K562 (cell line): ENCODE results near the gene PDZRN4. TPM values are rescaled to one million over a fixed set of nuclear protein-coding genes. Genes with fewer than 3 reads are reported as not detected.

ENCODE experiments used
- ATAC-seq: fragments of 200-7000 bp; cut with Tn5 transposase; 3 replicates; pipeline ENCODE4 v1.9.1; 2020; ENCODE audit warnings: moderate library complexity
- BruUV-seq: library from RNA; stranded (reverse); fragments of 400-500 nt; replicated peaks from 2 replicates; lab custom pipeline; 2021; lab: Mats Ljungman, UMichigan
- CTCF ChIA-PET: fragments of 300-600 bp; formaldehyde crosslinking; extraction: SDS; loops from one replicate; lab custom pipeline; 2021; ENCODE audit warnings: low intra/inter-chr PET ratio; lab: Yijun Ruan, JAX
- POLR2A ChIA-PET: fragments of 300-600, 350-650 bp; sonication (Branson Sonifier 250); formaldehyde crosslinking; extraction: SDS; loops from one replicate; lab custom pipeline; 2021; ENCODE audit warnings: antibody characterized with exemption, inconsistent platforms; lab: Yijun Ruan, JAX
- DNase-seq, 4 experiments: peaks; one replicate each; pipeline versions ENCODE4 v3.0.0 to v3.0.0-alpha.2; 2011 to 2018; ENCODE audit warnings: low spot score in 3 of 4, mixed read lengths in 3 of 4; ENCODE audit errors: extremely low read depth in 1 of 4
- FAIRE-seq: peaks from 2 replicates; lab custom pipeline; 2011; peaks lifted over from hg19 to GRCh38; lab: Jason Lieb, UNC
- H2AFZ ChIP-seq: 2 replicates; pipeline ENCODE4 v1.6.0; 2011; ENCODE audit warnings: low read depth, low read length, control low read depth, inconsistent platforms
- H3K27ac ChIP-seq: fragments of 200-600 bp; 3 replicates; pipeline ENCODE4 v1.8.0; 2011; ENCODE audit warnings: low read depth, mild to moderate bottlenecking, control low read depth, inconsistent platforms, low read length, moderate library complexity, mixed read lengths; ENCODE audit errors: extremely low read depth
- H3K27me3 ChIP-seq, 2 experiments: fragments of 300-600 bp in 1 of 2; 2 replicates in 1 of 2; 3 replicates in 1 of 2; pipeline versions ENCODE4 v1.6.0 to v1.8.0; 2011; ENCODE audit warnings: inconsistent platforms in 2 of 2, low read length in 2 of 2, mild to moderate bottlenecking in 1 of 2, mixed read lengths in 1 of 2, moderate library complexity in 1 of 2; ENCODE audit not compliant: control insufficient read depth in 2 of 2, insufficient read depth in 2 of 2
- H3K36me3 ChIP-seq: fragments of 300-600 bp; 3 replicates; pipeline ENCODE4 v1.8.0; 2011; ENCODE audit warnings: mild to moderate bottlenecking, low read length, inconsistent platforms; ENCODE audit not compliant: control insufficient read depth, insufficient read depth
- H3K4me1 ChIP-seq, 2 experiments: fragments of 200-600 bp in 1 of 2; replicated peaks in 1 of 2; 2 replicates in 1 of 2; 3 replicates in 1 of 2; pipeline versions ENCODE4 v1.5.1 to v1.8.0; 2011; ENCODE audit warnings: inconsistent platforms in 2 of 2, low read length in 2 of 2, mild to moderate bottlenecking in 1 of 2, mixed read lengths in 1 of 2, moderate library complexity in 1 of 2; ENCODE audit not compliant: control insufficient read depth in 2 of 2, insufficient read depth in 2 of 2
- H3K4me2 ChIP-seq: 2 replicates; pipeline ENCODE4 v1.6.1; 2011; ENCODE audit warnings: low read length, control low read depth, inconsistent platforms, mixed read lengths; ENCODE audit not compliant: insufficient read depth
- H3K4me3 ChIP-seq: fragments of 200-600 bp; sonication (generic), shearing (Covaris generic); 2 replicates; pipeline ENCODE4 v1.5.1; 2016; ENCODE audit warnings: control low read depth, inconsistent platforms
- H3K79me2 ChIP-seq: fragments of 200-600 bp; 3 replicates; pipeline ENCODE4 v1.8.0; 2011; ENCODE audit warnings: low read length, inconsistent platforms; ENCODE audit not compliant: control insufficient read depth, insufficient read depth
- H3K9ac ChIP-seq, 2 experiments: 2 replicates each; pipeline versions ENCODE4 v1.6.0 to v1.6.1; 2011; ENCODE audit warnings: low read depth in 2 of 2, low read length in 2 of 2, control low read depth in 1 of 2, inconsistent platforms in 1 of 2, mild to moderate bottlenecking in 1 of 2, mixed read lengths in 1 of 2; ENCODE audit not compliant: insufficient read depth in 1 of 2
- H3K9me1 ChIP-seq: one replicate; pipeline ENCODE4 v1.6.0; 2011; ENCODE audit warnings: inconsistent platforms, mild to moderate bottlenecking, low read length, moderate library complexity; ENCODE audit not compliant: control insufficient read depth, insufficient read depth
- H3K9me3 ChIP-seq: replicated peaks from 2 replicates; pipeline ENCODE4 v1.5.1; 2011; ENCODE audit warnings: low read depth, low read length, inconsistent platforms; ENCODE audit not compliant: control insufficient read depth, insufficient read depth
- H4K20me1 ChIP-seq: replicated peaks from 2 replicates; pipeline ENCODE4 v1.6.1; 2011; ENCODE audit warnings: low read length, inconsistent platforms, mixed read lengths; ENCODE audit not compliant: control insufficient read depth, insufficient read depth
- NFATC3 ChIP-seq: fragments of 450-650 bp; IDR thresholded peaks from 2 replicates; pipeline ENCODE4 v1.6.1; 2017; ENCODE audit warnings: mild to moderate bottlenecking
- SMAD1 ChIP-seq: fragments of 150-350 bp; IDR thresholded peaks from 2 replicates; pipeline ENCODE4 v1.6.1; 2014; ENCODE audit warnings: low read length, low read depth; ENCODE audit not compliant: partially characterized antibody
- ZNF24 ChIP-seq: fragments of 450-650 bp; IDR thresholded peaks from 2 replicates; pipeline ENCODE4 v1.6.1; 2016
- ZNF324 ChIP-seq: fragments of 250-450 bp; sonication (Bioruptor Pico); IDR thresholded peaks from 2 replicates; pipeline ENCODE4 v1.4.0; 2020; ENCODE audit warnings: mild to moderate bottlenecking
- ZNF354B ChIP-seq: fragments of 250-450 bp; sonication (Bioruptor Pico); IDR thresholded peaks from 2 replicates; pipeline ENCODE4 v1.4.0; 2020
- ZNF398 ChIP-seq: fragments of 250-450 bp; sonication (Bioruptor Pico); IDR thresholded peaks from 2 replicates; pipeline ENCODE4 v1.8.0; 2021; ENCODE audit warnings: moderate library complexity, mild to moderate bottlenecking, inconsistent platforms
- ZSCAN29 ChIP-seq: fragments of 450-650 bp; IDR thresholded peaks from 2 replicates; pipeline ENCODE4 v1.6.1; 2017
- WGBS: fragments of 100-300 bp; shearing (Covaris generic); methylation state at CpG from one replicate; pipeline ENCODE4 v1.1.6; 2016; ENCODE audit warnings: low coverage, mixed read lengths; ENCODE audit not compliant: insufficient coverage; ENCODE audit errors: missing lambda C conversion rate; 5-methylcytosine and 5-hydroxymethylcytosine counted together
- in situ Hi-C: fragments of 300-500 bp; cut with MboI; formaldehyde crosslinking; loops from 4 replicates; pipeline ENCODE4 v1.15.0; 2018; ENCODE audit warnings: inconsistent platforms, mixed read lengths
- intact Hi-C: fragments of 100-400 bp; cut with micrococcal nuclease; formaldehyde crosslinking; loops from 2 replicates; pipeline ENCODE4 v1.14.2; 2022
- polyA plus RNA-seq, 8 experiments: library from polyadenylated mRNA; depleted of rRNA in 4 of 8; stranded (reverse) in 5 of 8; unstranded in 3 of 8; fragments of >200 nt; fragmentation: Nextera tagmentation in 2 of 8; fragmentation: Illumina TruSeq in 1 of 8; extraction: Ambion mirVana in 2 of 8; extraction: Trizol in 1 of 8; gene quantifications; 2 replicates each; pipeline versions ENCODE4 v1.2.1 to v1.2.3, GENCODE V29; 2011 to 2014; ENCODE audit warnings: inconsistent platforms in 1 of 8, missing spikeins in 1 of 8
- total RNA-seq, 7 experiments: library from RNA; depleted of rRNA in 6 of 7; stranded (reverse); fragments of >200 nt in 6 of 7; fragmentation: Illumina TruSeq in 2 of 7; extraction: Trizol in 2 of 7; gene quantifications; 2 replicates each; pipeline versions ENCODE4 v1.2.1 to v1.2.3, GENCODE V29; 2011 to 2021; ENCODE audit warnings: low replicate concordance in 1 of 7

Gene PDZRN4
- total and polyA plus RNA-seq, 9 of the 15 experiments (the other 6 are each of a cell fraction or from before 2014, with no cell fraction given): not detected

DNA sequence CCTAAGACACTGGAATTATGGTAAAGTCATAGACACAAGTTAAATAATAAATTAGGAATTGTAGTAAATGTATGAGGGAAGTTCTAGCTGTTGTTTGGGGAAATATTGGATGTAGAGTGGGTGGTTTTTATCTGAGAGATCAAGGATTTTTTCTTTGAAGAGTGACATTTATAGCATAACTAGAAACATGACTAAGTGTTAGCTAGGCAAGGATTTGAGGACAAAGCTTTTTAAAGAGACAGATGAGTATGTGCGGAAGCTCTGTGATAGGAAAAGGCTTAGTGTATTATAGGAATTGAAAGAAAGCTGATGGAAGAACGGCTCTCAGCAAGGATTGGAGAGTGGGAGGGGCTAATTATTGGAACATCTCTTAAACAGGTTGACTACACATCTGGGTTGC, 24.5 kb downstream of the PDZRN4 start:
- in situ Hi-C loops: no loop called here
- no peak for FAIRE-seq

DNA sequence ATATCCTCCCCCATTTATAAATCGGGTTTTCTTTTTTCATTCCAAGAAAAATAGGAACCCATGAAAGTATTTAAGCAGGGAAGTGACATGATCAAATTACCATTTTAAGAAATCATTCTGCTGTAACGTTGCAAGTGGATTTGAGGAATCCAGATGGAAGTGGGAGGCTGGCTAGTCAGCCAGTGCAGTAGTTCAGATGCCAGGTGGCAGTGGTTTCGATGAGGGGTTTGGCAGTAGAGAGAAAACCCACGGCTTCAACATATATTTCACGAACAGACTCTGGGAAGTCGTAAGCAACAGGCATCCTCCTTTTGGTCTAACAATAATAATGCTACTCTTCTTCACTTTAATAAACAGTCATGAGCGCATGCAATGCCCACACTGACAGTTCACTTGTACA, 25.0 kb downstream of the PDZRN4 start:
- H3K9me1 ChIP-seq: no peaks in the 10 kb centered on the region
- H3K27me3 ChIP-seq: no peaks in the 10 kb centered on the region
- no peaks in the 10 kb centered on the region for H3K9me3 ChIP-seq
- no peak for DNase-seq
- no peak for FAIRE-seq
- no TSS peak for BruUV-seq
- no peaks in the 10 kb centered on the region for H3K36me3 ChIP-seq
- no peak overlapping the region for H3K27ac ChIP-seq
- H3K4me1 ChIP-seq: no peaks in the 10 kb centered on the region
- no peak overlapping the region for H3K4me3 ChIP-seq
- no peaks in the 10 kb centered on the region for H4K20me1 ChIP-seq
- H3K9ac ChIP-seq: no peak overlapping the region
- no peaks in the 10 kb centered on the region for H3K79me2 ChIP-seq
- intact Hi-C loops (no loop called here), in situ Hi-C loops (no loop called here)
- ATAC-seq: no peak
- ChIA-PET POLR2A (no interaction called here), CTCF (no interaction called here)
- no peak overlapping the region for H3K4me2 ChIP-seq
- WGBS: 3% methylated on average over 7 of the region's 7 CpGs
- H2AFZ ChIP-seq: no peak overlapping the region
- no peak for TF ChIP-seq ZNF398

More for the DNA sequence above, 24.5 kb downstream of the PDZRN4 start:
- Histone ChIP-seq H3K27me3 (no peaks in the 10 kb centered on the region), H3K9me1 (no peaks in the 10 kb centered on the region), H3K79me2 (no peaks in the 10 kb centered on the region), H3K27ac (no peak overlapping the region), H2AFZ (no peak overlapping the region), H4K20me1 (no peaks in the 10 kb centered on the region), H3K9me3 (no peaks in the 10 kb centered on the region), H3K9ac (no peak overlapping the region), H3K4me2 (no peak overlapping the region), H3K4me1 (no peaks in the 10 kb centered on the region), H3K4me3 (no peak overlapping the region), H3K36me3 (no peaks in the 10 kb centered on the region)
- ATAC-seq (no peak), DNase-seq (no peak)
- ChIA-PET CTCF (no interaction called here), POLR2A (no interaction called here)
- 21% methylated on average over 2 of the region's 2 CpGs for WGBS
- intact Hi-C loops: no loop called here
- no TSS peak for BruUV-seq
- TF ChIP-seq ZNF354B: no peak
- TF ChIP-seq ZNF24: no peak
- no peak for TF ChIP-seq NFATC3
- TF ChIP-seq ZSCAN29: no peak
- no peak for TF ChIP-seq ZNF324 (CRISPR knock-in tag)
- TF ChIP-seq SMAD1: no peak
